GM23248 (cell line): ENCODE measurements around the gene ADCK2. TPM values are rescaled to one million over a fixed set of nuclear protein-coding genes. Genes with fewer than 3 reads are reported as not detected.

Source experiments
- DNase-seq: peaks from one replicate; pipeline ENCODE4 v3.0.0-alpha.2; 2015
- H2AFZ ChIP-seq: fragments of 200-600 bp; sonication (generic); 2 replicates; pipeline ENCODE4 v1.6.1; 2016; ENCODE audit warnings: antibody characterized with exemption
- H3F3A ChIP-seq: fragments of 200-600 bp; sonication (generic); 2 replicates; pipeline ENCODE4 v1.6.1; 2016; ENCODE audit warnings: mild to moderate bottlenecking, antibody characterized with exemption, mixed run types; ENCODE audit not compliant: insufficient read depth
- H3K27ac ChIP-seq: fragments of 200-600 bp; sonication (generic); 2 replicates; pipeline ENCODE4 v1.5.1; 2016; ENCODE audit warnings: mild to moderate bottlenecking
- H3K27me3 ChIP-seq: fragments of 200-600 bp; sonication (generic); replicated peaks from 2 replicates; pipeline ENCODE4 v1.6.1; 2016; ENCODE audit warnings: mild to moderate bottlenecking; ENCODE audit not compliant: insufficient read depth
- H3K36me3 ChIP-seq: fragments of 200-600 bp; sonication (generic); 2 replicates; pipeline ENCODE4 v1.6.1; 2016; ENCODE audit warnings: low read depth, mild to moderate bottlenecking
- H3K4me1 ChIP-seq: fragments of 200-600 bp; sonication (generic); 2 replicates; pipeline ENCODE4 v1.6.1; 2016; ENCODE audit warnings: mild to moderate bottlenecking; ENCODE audit not compliant: insufficient read depth
- H3K4me2 ChIP-seq: fragments of 200-600 bp; sonication (generic); one replicate; pipeline ENCODE4 v1.6.1; 2016; ENCODE audit warnings: mild to moderate bottlenecking; ENCODE audit not compliant: unreplicated experiment
- H3K4me3 ChIP-seq: fragments of 200-600 bp; sonication (generic); 2 replicates; pipeline ENCODE4 v1.5.1; 2016; ENCODE audit warnings: mild to moderate bottlenecking
- H3K79me2 ChIP-seq: fragments of 200-600 bp; sonication (generic); 2 replicates; pipeline ENCODE4 v1.6.1; 2016; ENCODE audit warnings: mild to moderate bottlenecking; ENCODE audit not compliant: insufficient read depth
- H3K9ac ChIP-seq: fragments of 200-600 bp; sonication (generic); 2 replicates; pipeline ENCODE4 v1.6.1; 2016; ENCODE audit warnings: mild to moderate bottlenecking
- H3K9me2 ChIP-seq: fragments of 200-600 bp; sonication (generic); 2 replicates; pipeline ENCODE4 v1.6.1; 2016; ENCODE audit warnings: mixed run types, mild to moderate bottlenecking, moderate library complexity; ENCODE audit not compliant: insufficient read depth
- H3K9me3 ChIP-seq: fragments of 200-600 bp; sonication (generic); one replicate; pipeline ENCODE4 v1.6.1; 2017; ENCODE audit warnings: low read depth
- H4K20me1 ChIP-seq: fragments of 200-600 bp; sonication (generic); 2 replicates; pipeline ENCODE4 v1.6.0; 2016; ENCODE audit not compliant: insufficient read depth
- EZH2 ChIP-seq: fragments of 200-600 bp; sonication (generic); IDR thresholded peaks from 2 replicates; pipeline ENCODE4 v1.6.1; 2018; ENCODE audit warnings: antibody characterized with exemption, mild to moderate bottlenecking; ENCODE audit not compliant: insufficient read depth, poor library complexity, severe bottlenecking
- EZH2phosphoT487 ChIP-seq: fragments of 200-600 bp; sonication (generic); IDR thresholded peaks from 2 replicates; pipeline ENCODE4 v1.6.1; 2018; ENCODE audit warnings: antibody characterized with exemption, moderate library complexity, mild to moderate bottlenecking, low read depth; ENCODE audit not compliant: insufficient read depth
- WGBS, 2 experiments: methylation state at CpG; one replicate each; pipeline ENCODE4 v1.1.6; 2015 to 2017; ENCODE audit warnings: low lambda C conversion rate in 2 of 2, low coverage in 1 of 2; ENCODE audit errors: missing lambda C conversion rate in 2 of 2; 5-methylcytosine and 5-hydroxymethylcytosine counted together
- in situ Hi-C: fragments of 300-500 bp; cut with MboI; formaldehyde crosslinking; loops from 2 replicates; pipeline ENCODE4 v1.15.0; 2020
- polyA plus RNA-seq: library from polyadenylated mRNA; unstranded; fragments of >200 nt; fragmentation: Nextera tagmentation; extraction: Ambion mirVana; gene quantifications from 2 replicates; pipeline ENCODE4 v1.2.1, GENCODE V29; 2016
- total RNA-seq: library from RNA; depleted of rRNA; stranded (reverse); fragments of >200 nt; shearing (Covaris generic); gene quantifications from 2 replicates; pipeline ENCODE4 v1.2.3, GENCODE V29; 2014

The ADCK2 gene
- total and polyA plus RNA-seq, 2 experiments from 2014 or later = 10.0 to 27.1 TPM

GRCh38 chr7:140653319-140654108 is 19.2 kb upstream of the ADCK2 start:
- Histone ChIP-seq H2AFZ (peak overlapping the region; percentile 73), H4K20me1 (no peaks in the 10 kb centered on the region), H3K27me3 (no peaks in the 10 kb centered on the region), H3K4me3 (no peak overlapping the region), H3F3A (no peaks in the 10 kb centered on the region; the same call in 1 of the 2 replicates), H3K27ac (no peak overlapping the region), H3K9me3 (no peaks in the 10 kb centered on the region), H3K9me2 (no peaks in the 10 kb centered on the region), H3K4me1 (peaks cover 18% of the 10 kb centered on the region; the same call in 1 of the 2 replicates), H3K36me3 (no peaks in the 10 kb centered on the region), H3K9ac (no peak overlapping the region), H3K4me2 (no peak overlapping the region), H3K79me2 (no peaks in the 10 kb centered on the region)
- TF ChIP-seq EZH2 (no peak), EZH2phosphoT487 (no peak)
- WGBS, 2 experiments = 12 to 19% methylated on average over 15 of the region's 15 CpGs
- in situ Hi-C loops = no loop called here
- DNase-seq = peak; percentile 82

- H3K4me3 ChIP-seq = no peak overlapping the region
These were observed 18.7 kb upstream of the ADCK2 start for GRCh38 chr7:140654109-140654387.

GRCh38 chr7:140654661-140655060 is 18.1 kb upstream of the ADCK2 start:
- in situ Hi-C loops = loop anchor here (5.0 kb wide), 1 partner anchor 137 kb away; no protein-coding TSS in a partner anchor
- Histone ChIP-seq H3K4me2 (no peak overlapping the region), H3K36me3 (no peaks in the 10 kb centered on the region), H3K9me3 (no peaks in the 10 kb centered on the region), H3K79me2 (no peaks in the 10 kb centered on the region), H3K4me1 (peaks cover 13% of the 10 kb centered on the region; the same call in 1 of the 2 replicates), H4K20me1 (no peaks in the 10 kb centered on the region), H3F3A (no peaks in the 10 kb centered on the region; the same call in 1 of the 2 replicates), H3K4me3 (no peak overlapping the region), H2AFZ (no peak overlapping the region), H3K27me3 (no peaks in the 10 kb centered on the region), H3K27ac (no peak overlapping the region), H3K9ac (no peak overlapping the region), H3K9me2 (no peaks in the 10 kb centered on the region)
- DNase-seq = no peak
- TF ChIP-seq EZH2 (no peak), EZH2phosphoT487 (no peak)
- 83 to 84% methylated on average over 4 of the region's 4 CpGs for WGBS, 2 experiments

More at GRCh38 chr7:140654109-140654387, 18.7 kb upstream of the ADCK2 start:
- no peaks in the 10 kb centered on the region for H4K20me1 ChIP-seq
- WGBS, 2 experiments = 55% methylated on average over 2 of the region's 2 CpGs
- TF ChIP-seq EZH2 (no peak), EZH2phosphoT487 (no peak)
- in situ Hi-C loops = no loop called here
- no peaks in the 10 kb centered on the region for H3K9me3 ChIP-seq
- no peak overlapping the region for H3K4me2 ChIP-seq
- H3K27ac ChIP-seq = no peak overlapping the region
- no peaks in the 10 kb centered on the region for H3K36me3 ChIP-seq
- peaks cover 18% of the 10 kb centered on the region; the same call in 1 of the 2 replicates for H3K4me1 ChIP-seq
- H3K9me2 ChIP-seq = no peaks in the 10 kb centered on the region
- H3K79me2 ChIP-seq = no peaks in the 10 kb centered on the region
- no peak overlapping the region for H2AFZ ChIP-seq
- H3K9ac ChIP-seq = no peak overlapping the region
- no peaks in the 10 kb centered on the region for H3K27me3 ChIP-seq
- no peak for DNase-seq
- H3F3A ChIP-seq = no peaks in the 10 kb centered on the region; the same call in 1 of the 2 replicates

GRCh38 chr7:140655511-140656408 is 17.0 kb upstream of the ADCK2 start:
- Histone ChIP-seq H2AFZ (peak overlapping the region; percentile 97), H4K20me1 (no peaks in the 10 kb centered on the region), H3K27me3 (no peaks in the 10 kb centered on the region), H3K9me3 (no peaks in the 10 kb centered on the region), H3K27ac (no peak overlapping the region), H3K4me1 (0 out of 2 replicates have a peak, but pooled peaks cover 12% of the 10 kb centered on the region), H3K4me3 (peak overlapping the region; percentile 70), H3K79me2 (no peaks in the 10 kb centered on the region), H3K9me2 (no peaks in the 10 kb centered on the region), H3K9ac (no peak overlapping the region), H3F3A (no peaks in the 10 kb centered on the region; the same call in 1 of the 2 replicates), H3K36me3 (no peaks in the 10 kb centered on the region), H3K4me2 (peak overlapping the region; percentile 99)
- in situ Hi-C loops = loop anchor here (5.0 kb wide), 1 partner anchor 138 kb away; no protein-coding TSS in a partner anchor
- WGBS, 2 experiments = 90 to 94% methylated on average over 16 of the region's 16 CpGs
- no peak for DNase-seq
- TF ChIP-seq EZH2phosphoT487 (no peak), EZH2 (no peak)
